Measurements from ENCODE around the gene TEX2.
"Not testable (repeated sequence)": the region's sequence is repeated elsewhere in the genome, so short reads cannot be mapped to it uniquely, and the experiment has no call there.

Gene TEX2

DNA sequence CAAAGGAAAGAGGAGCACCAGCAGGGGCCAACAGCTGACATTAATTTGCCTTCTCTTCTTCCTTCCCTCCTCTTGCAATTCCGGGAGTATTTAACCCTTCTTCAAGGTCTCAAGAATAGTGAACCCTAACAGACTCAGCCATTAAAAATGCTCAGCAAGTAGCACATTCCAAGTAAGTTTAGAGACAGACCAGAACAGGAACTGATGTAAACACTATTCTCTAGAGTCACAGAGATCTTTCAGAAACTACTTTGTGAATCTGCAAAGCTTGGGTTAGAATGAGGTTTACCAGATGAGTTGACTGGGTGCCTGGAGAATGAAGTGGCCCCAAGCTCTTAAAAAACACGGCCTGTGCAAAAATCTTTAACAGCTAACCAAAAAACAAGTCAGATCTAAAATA is 50.9 kb downstream of the TEX2 start:
- no peak for DNase-seq

DNA sequence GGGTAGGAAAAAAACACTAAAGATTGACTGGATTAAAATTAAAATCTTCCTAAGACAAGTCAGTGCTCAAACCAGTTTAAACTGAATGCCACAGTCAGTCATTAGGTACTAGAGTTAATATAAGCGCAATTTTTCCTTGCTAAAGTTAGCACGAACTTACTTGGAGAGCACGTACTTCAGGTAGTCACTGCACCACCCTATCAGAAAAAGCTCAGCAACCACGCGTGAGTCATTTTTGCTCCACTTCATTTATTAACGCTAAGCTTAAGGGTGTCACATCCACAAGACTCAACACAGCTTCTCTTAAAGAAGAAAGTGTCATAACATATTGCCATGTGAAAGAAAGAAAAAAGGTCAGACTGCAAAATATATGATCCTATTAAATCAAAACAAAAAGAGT is 53.1 kb downstream of the TEX2 start:
- DNase-seq: no peak

DNA sequence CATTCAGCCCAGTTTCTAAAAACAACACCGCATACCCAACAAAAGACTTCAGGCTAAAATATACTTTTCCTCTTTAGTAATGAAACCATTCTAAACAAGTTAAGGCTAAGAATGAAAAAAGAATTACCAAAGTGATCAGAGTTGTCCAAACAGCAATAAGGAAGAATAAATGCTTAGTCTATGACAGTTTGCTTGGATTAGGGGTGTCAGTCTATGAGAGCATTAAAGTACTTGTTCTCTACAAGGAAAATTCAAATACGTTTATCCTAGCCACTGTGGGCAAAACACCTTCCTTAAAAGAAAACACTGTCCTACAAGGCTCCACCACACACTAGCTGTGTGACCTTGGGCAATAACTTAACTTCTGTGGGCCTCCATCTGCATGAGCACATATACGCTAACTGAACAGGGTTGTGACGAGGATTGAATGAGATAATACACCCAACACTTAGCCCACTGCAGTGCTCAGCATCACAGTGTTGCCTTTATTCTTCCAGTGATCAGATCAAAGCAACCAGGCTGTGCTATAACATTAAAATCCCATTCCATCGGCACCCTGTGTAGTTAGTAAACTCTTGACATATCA is 53.6 kb downstream of the TEX2 start:
- no peak for DNase-seq

DNA sequence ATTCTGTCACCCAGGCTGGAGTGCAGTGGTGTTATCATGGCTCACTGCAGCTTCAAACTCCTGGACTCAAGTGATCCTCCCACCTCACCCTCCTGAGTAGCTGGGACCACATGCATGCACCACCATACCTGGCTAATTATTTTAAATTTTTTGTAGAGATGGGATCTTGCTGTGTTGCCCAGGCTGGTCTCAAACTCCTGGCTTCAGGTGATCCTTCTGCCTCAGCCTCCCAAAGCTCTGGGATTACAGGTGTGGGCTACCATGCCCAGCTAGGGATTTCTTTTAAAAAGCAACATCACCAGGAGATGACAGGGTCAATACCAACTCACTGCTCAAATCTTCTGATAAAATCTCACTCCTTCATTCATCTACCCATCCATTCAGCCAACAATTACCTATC is 54.4 kb downstream of the TEX2 start:
- DNase-seq: not testable (repeated sequence)

DNA sequence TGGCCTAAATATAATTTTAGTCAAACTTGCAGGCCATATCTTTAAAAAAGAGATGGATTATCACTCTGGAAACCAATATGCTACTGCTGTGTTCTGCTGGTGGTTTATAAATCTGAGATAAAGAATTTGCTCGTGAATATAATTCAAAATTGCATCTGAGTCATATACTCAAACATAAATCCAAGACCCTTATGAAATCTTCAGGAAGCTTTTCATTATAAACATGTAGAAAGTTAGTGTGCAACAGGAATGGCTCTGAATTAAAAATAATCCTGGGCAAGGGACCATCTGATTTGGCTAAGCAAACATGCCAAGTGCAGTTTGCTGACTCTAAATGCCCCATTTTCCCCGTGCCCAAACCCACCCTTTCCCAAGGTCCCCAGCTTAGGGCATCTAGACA is 57.3 kb downstream of the TEX2 start:
- DNase-seq: no peak

DNA sequence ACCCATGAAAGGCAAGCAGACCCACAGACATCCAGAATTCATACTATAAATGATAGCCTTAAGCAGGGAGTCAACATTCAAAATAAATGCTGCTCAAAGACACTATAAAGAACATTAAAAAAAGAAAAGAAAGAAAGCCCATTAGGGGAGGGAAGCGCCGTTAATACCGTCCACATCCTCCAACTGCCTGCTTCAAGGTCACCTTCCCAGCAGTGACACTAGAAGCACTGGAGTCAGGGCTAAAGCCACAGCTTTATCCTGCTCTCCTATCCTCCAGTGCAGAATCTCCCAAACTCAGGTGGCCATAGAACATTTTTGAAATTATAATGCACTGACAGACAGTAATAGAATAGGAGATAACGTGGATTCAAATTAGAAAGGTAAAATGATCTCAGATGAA is 59.4 kb downstream of the TEX2 start:
- no peak for DNase-seq

DNA sequence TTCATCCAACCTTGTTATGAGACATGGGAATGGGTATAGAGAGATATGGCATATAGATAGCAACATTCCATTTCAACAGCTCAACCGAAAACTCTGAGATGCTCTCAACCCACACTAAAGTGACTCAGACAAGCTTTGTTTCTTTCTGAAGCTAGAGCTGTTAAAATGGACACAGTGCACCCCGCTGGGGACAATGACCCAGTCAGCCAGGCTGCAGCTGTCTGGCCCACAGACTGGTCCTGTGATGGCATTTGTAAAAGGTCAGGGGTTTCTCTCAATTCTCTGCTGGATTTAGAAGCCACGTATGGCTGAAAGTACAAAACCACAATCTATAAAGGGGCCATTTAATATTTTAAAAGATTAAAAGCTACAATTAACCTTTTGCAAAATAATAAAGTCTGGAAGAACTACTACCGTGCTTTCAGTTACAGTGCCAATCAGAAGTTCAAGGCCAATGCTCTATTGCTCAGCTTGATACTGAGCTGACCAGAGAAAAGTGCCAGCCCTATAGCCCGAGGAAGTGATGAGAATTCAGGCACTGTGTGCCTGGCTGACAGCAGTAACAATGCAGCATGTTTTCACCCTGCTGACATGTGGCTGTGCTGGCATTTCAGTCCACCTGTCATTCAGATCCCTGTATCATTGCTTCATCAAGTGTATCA is 60.2 kb downstream of the TEX2 start:
- no peak for DNase-seq

DNA sequence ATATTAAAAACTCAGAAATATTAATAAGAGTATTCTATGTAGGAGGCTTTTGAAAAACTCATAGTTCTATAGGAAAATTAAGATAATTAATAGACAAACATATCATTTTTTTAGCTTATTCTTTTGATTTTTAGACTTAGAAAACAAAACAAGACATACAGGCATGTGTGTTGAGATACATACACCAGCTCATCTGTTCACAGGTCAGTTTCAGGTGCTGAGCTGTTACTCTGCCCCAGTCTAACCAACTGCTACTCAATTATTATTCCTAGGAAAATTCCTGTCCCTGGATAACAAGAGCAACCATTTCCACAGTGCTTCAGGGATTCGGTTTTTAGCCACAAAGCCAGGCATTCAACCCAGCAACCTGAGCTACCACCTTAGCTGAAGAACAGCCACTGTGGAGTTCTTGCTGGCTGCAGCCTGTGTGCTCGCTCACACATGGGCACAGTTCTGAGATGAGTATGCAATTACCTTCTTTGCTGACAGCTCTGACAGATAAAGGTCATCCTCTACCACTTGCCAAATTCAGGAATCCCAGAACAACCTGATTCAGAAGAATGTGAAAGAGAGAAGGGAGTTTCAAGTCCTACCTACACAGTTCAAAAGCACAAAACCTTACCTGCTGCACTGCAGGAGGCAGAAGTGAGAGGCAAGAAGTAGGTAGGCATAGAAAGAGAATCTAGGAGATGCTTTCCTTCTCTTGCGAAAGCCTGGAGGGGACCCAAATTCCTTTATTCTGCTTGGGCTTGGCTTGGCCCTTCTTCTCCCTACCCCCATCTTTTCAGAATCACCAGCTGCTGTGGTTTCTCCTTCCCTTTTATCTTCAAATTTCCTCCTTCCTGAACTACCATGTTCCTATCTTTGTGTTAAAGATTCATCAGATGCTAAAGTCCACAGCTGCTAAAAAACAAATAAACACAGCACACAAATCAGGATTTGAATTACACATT is 62.7 kb downstream of the TEX2 start:
- DNase-seq: no peak

DNA sequence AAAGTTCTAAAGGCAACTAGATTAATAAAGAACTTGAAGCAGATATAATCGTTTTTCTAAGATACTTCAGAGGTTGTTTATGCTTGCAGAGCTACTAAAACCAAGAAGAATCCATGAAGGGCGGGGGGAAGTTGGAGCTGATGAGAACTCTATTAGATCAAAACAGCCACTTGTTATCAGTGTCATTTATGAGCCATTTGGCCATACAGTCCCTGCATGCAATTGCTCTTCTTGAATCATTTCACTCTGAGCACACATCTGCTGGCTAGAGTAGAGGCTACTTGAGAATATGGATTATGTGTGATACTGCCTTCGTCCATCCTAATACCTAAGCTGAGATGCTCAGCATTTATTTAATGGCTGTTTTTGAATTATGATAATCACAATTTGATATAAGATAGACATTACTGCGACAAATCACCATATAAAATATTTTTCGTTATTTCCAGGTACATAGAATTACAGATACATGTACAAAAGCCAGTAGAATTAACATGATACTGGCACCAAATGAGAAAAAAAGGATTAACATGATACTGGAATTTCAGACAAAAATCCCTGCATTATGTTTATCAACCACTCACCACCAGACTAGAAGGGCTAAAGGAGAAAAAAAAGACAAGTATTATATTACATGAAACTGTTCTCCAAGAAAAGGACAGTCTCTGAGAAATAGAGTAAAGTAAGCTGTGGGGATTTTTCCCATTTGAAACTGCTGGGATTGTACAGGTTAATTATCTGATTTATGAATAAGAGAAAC is 64.5 kb downstream of the TEX2 start:
- no peak for DNase-seq

DNA sequence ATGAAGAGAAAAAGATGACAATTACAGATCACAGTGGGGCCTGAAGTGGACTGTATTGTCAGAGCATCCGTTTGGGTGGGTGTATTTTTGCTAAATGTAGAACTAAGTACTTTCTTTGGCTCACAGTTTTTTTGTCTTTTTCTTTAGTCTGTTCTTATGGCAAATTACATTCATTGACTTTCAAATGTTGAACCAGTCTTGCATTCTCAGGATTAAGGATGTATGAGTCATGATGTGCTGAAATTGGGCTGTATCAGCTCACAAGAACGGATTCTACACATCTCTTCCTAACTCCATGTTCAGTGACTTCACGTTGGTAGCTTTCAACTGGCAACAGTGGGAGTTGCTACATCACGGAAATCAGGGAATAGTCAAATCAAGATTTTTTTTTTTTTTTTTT is 66.5 kb downstream of the TEX2 start:
- DNase-seq: no peak

DNA sequence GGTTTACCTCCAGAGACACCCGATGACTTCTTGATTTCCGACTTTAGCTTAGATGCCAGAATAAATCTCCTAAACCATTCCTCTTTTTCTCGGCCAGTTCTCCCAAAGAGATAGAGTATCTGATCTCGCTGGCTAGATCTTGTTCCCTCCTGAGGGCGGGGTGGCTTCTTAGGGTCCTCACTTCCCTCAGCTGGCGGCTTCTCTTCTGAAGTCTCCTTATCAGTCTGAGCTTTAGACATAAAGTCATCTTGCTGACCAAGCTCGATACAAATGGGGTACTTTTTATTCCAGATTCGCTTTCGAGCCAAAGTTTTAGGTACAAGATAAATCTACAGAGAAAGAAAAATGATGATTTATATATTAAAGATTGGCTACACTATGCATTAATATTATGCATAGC is 69.5 kb downstream of the TEX2 start:
- DNase-seq: no peak

DNA sequence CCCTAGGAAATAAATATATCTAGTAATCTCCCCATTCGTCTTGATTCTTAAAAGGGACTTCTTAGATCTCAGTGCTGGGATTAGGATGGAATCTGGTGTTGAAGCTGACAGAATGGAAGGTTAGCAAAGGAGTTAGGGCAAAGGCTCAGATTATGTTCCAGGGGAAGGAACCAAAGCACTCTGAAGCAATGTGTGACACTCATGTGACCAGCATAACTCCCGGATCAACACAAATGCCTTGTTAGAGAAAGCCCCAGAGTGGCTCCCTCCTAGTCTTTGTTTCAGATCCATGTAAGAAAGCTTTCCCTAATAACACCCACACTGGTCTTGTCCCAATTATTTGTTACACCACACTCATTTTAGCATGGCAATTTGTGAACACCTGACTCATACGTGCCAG is 70.5 kb downstream of the TEX2 start:
- DNase-seq: no peak

DNA sequence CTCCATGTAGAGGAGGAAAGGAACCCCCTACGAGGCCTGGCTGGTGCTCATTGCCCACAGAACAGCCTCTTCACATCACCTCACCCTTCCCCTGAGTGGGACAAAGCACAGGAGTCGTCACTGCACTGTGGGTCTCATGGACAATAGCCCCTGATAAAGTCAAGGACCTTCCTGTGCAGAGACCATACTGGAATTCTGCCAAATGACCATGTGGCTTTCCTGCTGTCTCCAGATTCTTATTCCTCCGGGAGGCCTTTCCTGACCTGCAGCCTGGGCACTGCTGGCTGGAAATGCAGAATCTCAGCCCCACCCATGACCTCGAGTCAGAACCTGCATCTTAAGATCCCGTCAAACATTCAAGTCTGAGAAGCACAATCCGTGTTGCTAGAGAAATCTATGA is 72.6 kb downstream of the TEX2 start:
- no peak for DNase-seq

DNA sequence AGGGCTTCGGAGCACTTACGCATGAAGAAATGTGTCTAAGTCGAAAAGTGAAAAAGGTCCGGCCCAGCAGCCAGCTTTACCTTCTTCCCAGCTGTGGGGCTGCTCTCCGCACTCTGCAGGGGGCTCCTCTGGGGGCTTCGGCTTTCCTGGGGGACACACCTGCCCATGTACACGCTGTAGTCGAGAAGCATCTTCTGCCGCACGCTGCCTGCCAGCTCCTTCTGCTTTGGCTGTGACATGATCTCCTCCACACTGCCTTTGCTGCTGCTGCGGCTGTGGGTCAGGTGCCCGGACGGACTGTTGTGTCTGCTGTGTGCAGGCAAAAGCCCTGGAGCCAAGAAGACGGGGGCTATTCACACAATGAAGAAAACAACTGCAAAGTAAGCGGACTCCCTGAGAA is 75.0 kb downstream of the TEX2 start:
- no peak for DNase-seq

DNA sequence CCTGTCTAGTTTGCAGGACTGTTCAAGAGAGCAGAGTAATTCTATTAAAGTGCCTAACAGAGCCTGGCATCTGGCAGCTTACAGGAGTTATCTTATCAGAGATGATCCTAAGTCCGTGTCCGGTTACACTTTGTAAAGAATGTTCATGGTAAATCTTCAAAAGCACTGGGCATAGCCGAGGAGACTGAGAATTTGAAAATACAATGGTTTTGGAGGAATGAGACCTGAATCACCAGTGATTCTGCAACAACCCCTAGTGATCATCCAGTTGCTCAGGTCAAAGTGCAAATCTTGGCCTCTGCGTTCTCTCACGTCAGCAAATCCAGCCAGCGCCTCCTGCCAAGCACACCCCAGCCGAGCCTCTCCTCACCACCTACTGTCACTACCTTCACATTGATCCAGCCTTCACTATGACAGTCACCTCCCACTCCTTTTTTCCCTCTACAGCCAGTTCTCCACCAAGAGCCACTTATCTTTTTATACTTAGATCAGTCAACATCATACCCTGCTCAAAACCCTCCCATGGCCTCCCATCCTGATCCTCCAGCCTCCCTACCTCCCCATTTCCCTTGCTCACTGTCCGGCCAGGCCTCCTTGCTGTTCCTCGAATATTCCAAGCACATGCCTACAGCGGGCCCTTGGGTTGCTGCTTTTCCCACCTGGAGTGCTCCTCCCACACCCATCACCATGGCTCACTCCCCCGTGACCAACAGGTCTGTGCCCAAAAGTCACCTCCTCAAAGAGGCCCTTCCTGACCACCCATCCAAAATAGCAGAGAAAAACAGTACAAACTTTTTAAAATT is 75.8 kb downstream of the TEX2 start:
- no peak for DNase-seq

DNA sequence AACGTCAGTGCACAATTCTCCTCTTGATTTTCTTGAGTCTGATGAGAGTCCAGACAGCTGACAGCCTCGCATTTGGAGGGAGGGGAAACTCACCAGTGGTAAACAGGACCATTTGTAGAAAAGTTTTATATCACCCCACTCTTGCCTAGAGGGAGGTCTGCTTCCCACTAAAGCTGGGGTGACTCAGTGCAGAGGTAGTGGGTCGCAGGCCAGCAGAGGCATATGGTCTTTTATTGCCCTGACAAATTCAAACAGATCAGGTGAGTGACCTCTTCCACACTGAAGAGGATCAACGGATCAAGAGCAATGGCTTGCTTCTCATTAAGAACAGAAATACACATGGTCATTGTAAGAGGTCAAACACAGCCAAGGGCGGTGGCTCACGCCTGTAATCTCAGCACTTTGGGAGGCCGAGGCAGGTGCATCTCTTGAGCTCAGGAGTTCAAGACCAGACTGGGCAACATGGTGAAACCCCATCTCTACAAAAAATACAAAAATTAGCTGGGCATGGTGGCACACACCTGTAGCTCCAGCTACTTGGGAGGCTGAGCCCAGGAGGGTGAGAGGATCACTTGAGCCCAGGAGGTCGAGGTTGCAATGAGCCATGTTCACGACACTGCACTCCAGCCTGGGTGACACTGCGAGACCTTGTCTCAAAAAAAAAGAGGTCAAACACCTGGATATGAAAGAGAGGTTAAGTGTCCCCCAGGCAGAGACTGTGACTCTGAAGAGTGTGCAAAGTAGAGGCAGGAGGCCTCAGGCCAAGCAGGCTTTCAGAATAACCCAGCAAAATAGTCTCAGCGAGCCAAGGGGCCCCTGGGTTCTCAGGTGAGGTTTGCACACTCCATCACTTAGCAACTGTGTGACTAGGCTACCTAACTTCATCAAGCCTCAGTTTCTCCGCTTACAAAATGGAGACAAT is 76.6 kb downstream of the TEX2 start:
- DNase-seq: no peak

DNA sequence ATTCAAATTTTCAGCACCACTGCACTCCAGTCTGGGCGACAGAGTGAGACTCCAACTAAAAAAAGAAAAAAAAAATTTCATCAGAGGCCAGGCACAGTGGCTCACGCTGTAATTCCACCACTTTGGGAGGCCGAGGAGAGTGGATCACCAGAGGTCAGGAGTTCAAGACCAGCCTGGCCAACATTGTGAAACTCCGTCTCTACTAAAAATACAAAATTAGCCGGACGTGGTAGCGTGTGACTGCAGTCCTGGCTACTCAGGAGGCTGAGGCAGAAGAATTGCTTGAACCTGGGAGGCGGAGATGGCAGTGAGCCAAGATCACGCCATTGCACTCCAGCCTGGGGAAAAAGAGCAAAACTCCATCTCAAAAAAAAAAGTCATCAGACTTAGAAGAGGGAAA is 77.5 kb downstream of the TEX2 start:
- not testable (repeated sequence) for DNase-seq

DNA sequence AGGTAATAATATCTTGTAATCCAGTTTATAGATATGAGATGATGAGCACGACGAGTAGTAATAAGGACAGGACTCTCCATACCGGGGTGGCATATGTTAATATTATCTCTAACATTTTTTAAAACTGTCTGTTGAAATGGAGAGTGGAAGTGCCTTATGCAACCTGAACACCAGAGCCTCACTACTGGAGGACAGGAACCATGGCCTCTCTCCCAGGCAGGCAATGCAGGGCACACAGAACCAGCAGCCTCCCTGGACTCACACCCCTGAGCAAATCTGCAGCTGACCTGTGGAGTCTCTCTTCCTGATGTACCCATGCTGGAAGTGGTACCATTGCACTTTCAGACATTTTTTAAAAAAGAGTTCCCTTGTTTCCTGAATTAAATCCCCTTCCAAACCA is 78.0 kb downstream of the TEX2 start:
- DNase-seq: no peak

DNA sequence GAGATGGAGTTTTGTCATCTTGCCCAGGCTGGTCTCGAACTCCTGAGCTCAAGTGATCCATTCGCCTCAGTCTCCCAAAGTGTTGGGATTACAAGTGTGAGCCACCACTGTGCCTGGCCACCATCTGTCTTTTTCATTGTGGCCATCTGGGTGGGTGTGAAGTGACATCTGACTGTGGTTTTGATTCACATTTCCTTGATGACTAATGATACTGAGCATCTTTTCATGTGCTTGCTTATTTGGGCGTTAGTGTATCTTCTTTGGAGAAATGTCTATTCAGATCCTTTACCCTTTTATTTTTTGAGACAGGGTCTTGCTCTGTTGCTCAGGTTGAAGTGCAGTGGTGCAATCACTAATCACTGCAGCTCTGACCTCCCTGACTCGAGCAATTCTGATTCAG is 79.2 kb downstream of the TEX2 start:
- DNase-seq: no peak

DNA sequence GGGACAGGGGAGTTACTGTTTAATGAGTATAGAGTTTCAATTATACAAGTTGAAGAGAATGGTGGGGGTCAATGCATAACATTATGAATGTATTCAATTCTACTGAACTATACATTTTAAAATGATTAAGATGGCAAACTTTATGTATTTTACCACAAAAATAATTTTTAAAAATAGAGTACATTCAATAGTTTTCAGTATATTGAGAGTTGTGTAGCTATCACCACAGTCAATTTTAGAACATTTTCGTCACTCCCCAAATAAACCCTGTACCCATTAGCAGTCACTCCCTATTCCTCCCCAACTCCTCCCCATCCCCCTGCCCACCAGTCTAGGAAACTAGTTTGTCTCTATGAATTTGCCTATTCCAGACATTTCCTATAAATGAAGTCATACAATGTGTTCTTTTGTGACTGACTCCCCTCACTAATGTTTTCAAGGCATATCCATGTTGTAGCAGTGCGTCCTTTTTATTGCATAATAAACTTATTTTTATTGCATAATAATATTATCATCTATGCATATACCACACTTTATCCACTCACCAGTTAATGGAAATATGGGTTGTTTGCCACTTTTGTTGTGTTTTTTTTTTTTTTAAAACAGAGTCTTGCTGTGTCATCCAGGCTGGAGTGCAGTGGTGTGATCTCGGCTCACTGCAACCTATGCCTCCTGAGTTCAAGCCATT is 80.6 kb downstream of the TEX2 start:
- DNase-seq: no peak

Measured in NCI-H146 (cell line).